H9 (cell line): ENCODE measurements around the gene ZNF655. TPM values are rescaled to one million over a fixed set of nuclear protein-coding genes. Genes with fewer than 3 reads are reported as not detected.

Experiments
- DNase-seq: peaks from one replicate; pipeline ENCODE4 v3.0.0-alpha.2; 2017
- H2AFZ ChIP-seq: one replicate; pipeline ENCODE4 v1.6.1; 2013; ENCODE audit warnings: mild to moderate bottlenecking, low read length, control low read depth, moderate library complexity
- H2AK5ac ChIP-seq: 2 replicates; pipeline ENCODE4 v1.6.1; 2013; ENCODE audit warnings: low read length, control low read depth, mixed read lengths; ENCODE audit not compliant: insufficient read length
- H2BK120ac ChIP-seq: one replicate; pipeline ENCODE4 v1.6.1; 2013; ENCODE audit warnings: low read depth, mild to moderate bottlenecking, low read length, control low read depth, inconsistent platforms; ENCODE audit not compliant: poor library complexity, severe bottlenecking
- H2BK12ac ChIP-seq: 2 replicates; pipeline ENCODE4 v1.6.1; 2013; ENCODE audit warnings: low read length, control low read depth, mixed read lengths, low read depth; ENCODE audit not compliant: insufficient read length
- H2BK15ac ChIP-seq: 2 replicates; pipeline ENCODE4 v1.6.1; 2013; ENCODE audit warnings: low read depth, low read length, control low read depth
- H2BK20ac ChIP-seq: one replicate; pipeline ENCODE4 v1.6.1; 2013; ENCODE audit warnings: low read depth, mild to moderate bottlenecking, low read length, control low read depth, inconsistent platforms; ENCODE audit not compliant: poor library complexity, severe bottlenecking
- H2BK5ac ChIP-seq: 2 replicates; pipeline ENCODE4 v1.6.1; 2013; ENCODE audit warnings: low read length, control low read depth, mixed read lengths; ENCODE audit not compliant: insufficient read length
- H3K14ac ChIP-seq: 2 replicates; pipeline ENCODE4 v1.6.1; 2013; ENCODE audit warnings: low read length, control low read depth; ENCODE audit not compliant: insufficient read depth
- H3K18ac ChIP-seq: 2 replicates; pipeline ENCODE4 v1.6.1; 2013; ENCODE audit warnings: low read depth, mild to moderate bottlenecking, mixed read lengths, low read length, control low read depth; ENCODE audit not compliant: insufficient read length
- H3K23ac ChIP-seq: 2 replicates; pipeline ENCODE4 v1.6.1; 2013; ENCODE audit warnings: low read length, control low read depth, mixed read lengths, low read depth; ENCODE audit not compliant: insufficient read length
- H3K23me2 ChIP-seq: 2 replicates; pipeline ENCODE4 v1.6.1; 2013; ENCODE audit warnings: low read depth, mild to moderate bottlenecking, mixed read lengths, low read length, control low read depth; ENCODE audit not compliant: insufficient read length, poor library complexity, severe bottlenecking
- H3K27ac ChIP-seq: 2 replicates; pipeline ENCODE4 v1.5.1; 2013; ENCODE audit warnings: low read length, control low read depth, mixed read lengths, low read depth; ENCODE audit not compliant: insufficient read length
- H3K27me3 ChIP-seq: 2 replicates; pipeline ENCODE4 v1.6.1; 2013; ENCODE audit warnings: low read length, control low read depth, inconsistent platforms; ENCODE audit not compliant: insufficient read depth
- H3K4ac ChIP-seq: 2 replicates; pipeline ENCODE4 v1.6.1; 2013; ENCODE audit warnings: low read depth, mild to moderate bottlenecking, control low read depth, inconsistent platforms, low read length, moderate library complexity
- H3K4me1 ChIP-seq: 2 replicates; pipeline ENCODE4 v1.6.1; 2013; ENCODE audit warnings: low read length, control low read depth, inconsistent platforms; ENCODE audit not compliant: insufficient read depth
- H3K4me2 ChIP-seq: 2 replicates; pipeline ENCODE4 v1.6.1; 2013; ENCODE audit warnings: low read length, control low read depth, mixed read lengths; ENCODE audit not compliant: insufficient read length, insufficient read depth
- H3K56ac ChIP-seq: 2 replicates; pipeline ENCODE4 v1.6.1; 2013; ENCODE audit warnings: low read depth, mild to moderate bottlenecking, mixed read lengths, low read length, control low read depth; ENCODE audit not compliant: insufficient read length
- H3K79me1 ChIP-seq: 2 replicates; pipeline ENCODE4 v1.6.1; 2013; ENCODE audit warnings: low read depth, mild to moderate bottlenecking, moderate library complexity, low read length, control low read depth, inconsistent platforms; ENCODE audit not compliant: insufficient read depth, poor library complexity, severe bottlenecking
- H3K79me2 ChIP-seq: 2 replicates; pipeline ENCODE4 v1.6.1; 2013; ENCODE audit warnings: low read length, control low read depth, inconsistent platforms; ENCODE audit not compliant: insufficient read depth
- H3K9ac ChIP-seq: 2 replicates; pipeline ENCODE4 v1.6.1; 2013; ENCODE audit warnings: low read length, control low read depth, mixed read lengths; ENCODE audit not compliant: insufficient read length; ENCODE audit errors: extremely low read depth
- H3K9me3 ChIP-seq: one replicate; pipeline ENCODE4 v1.6.1; 2013; ENCODE audit warnings: low read depth, low read length, inconsistent platforms; ENCODE audit not compliant: control insufficient read depth
- H3T11ph ChIP-seq: one replicate; pipeline ENCODE4 v1.6.1; 2013; ENCODE audit warnings: mild to moderate bottlenecking, low read length, control low read depth, inconsistent platforms
- H4K20me1 ChIP-seq: one replicate; pipeline ENCODE4 v1.6.1; 2013; ENCODE audit not compliant: control insufficient read depth, insufficient read length, insufficient read depth
- H4K5ac ChIP-seq: 2 replicates; pipeline ENCODE4 v1.6.1; 2013; ENCODE audit warnings: low read depth, mild to moderate bottlenecking, mixed read lengths, low read length, control low read depth; ENCODE audit not compliant: insufficient read length
- H4K8ac ChIP-seq: replicated peaks from 2 replicates; pipeline ENCODE4 v1.6.1; 2013; ENCODE audit warnings: low read length, control low read depth, mixed read lengths, low read depth; ENCODE audit not compliant: insufficient read length
- H4K91ac ChIP-seq: 2 replicates; pipeline ENCODE4 v1.6.1; 2013; ENCODE audit warnings: low read depth, mild to moderate bottlenecking, moderate library complexity, mixed read lengths, low read length, control low read depth; ENCODE audit not compliant: insufficient read length
- H3K27ac Mint-ChIP-seq, 3 experiments: 2 replicates in 2 of 3; 3 replicates in 1 of 3; pipeline ENCODE4 v1.8.0; 2020 to 2021; ENCODE audit warnings: mixed read lengths in 3 of 3, mild to moderate bottlenecking in 1 of 3, moderate library complexity in 1 of 3
- H3K27me3 Mint-ChIP-seq: 2 replicates; pipeline ENCODE4 v1.8.0; 2021; ENCODE audit warnings: low read depth, mild to moderate bottlenecking, moderate library complexity, mixed read lengths
- H3K36me3 Mint-ChIP-seq, 3 experiments: 2 replicates in 2 of 3; 3 replicates in 1 of 3; pipeline ENCODE4 v1.8.0; 2020 to 2021; ENCODE audit warnings: low read depth in 3 of 3, mixed read lengths in 3 of 3; ENCODE audit not compliant: insufficient read depth in 1 of 3
- H3K4me1 Mint-ChIP-seq, 2 experiments: 2 replicates each; pipeline ENCODE4 v1.8.0; 2020; ENCODE audit warnings: mixed read lengths in 2 of 2
- H3K4me3 Mint-ChIP-seq, 2 experiments: 2 replicates in 1 of 2; 3 replicates in 1 of 2; pipeline ENCODE4 v1.8.0; 2020 to 2021; ENCODE audit warnings: mild to moderate bottlenecking in 2 of 2, mixed read lengths in 2 of 2, moderate library complexity in 1 of 2
- H3K9me3 Mint-ChIP-seq, 2 experiments: 2 replicates in 1 of 2; 3 replicates in 1 of 2; pipeline ENCODE4 v1.8.0; 2020; ENCODE audit warnings: mild to moderate bottlenecking in 2 of 2, mixed read lengths in 2 of 2, moderate library complexity in 1 of 2
- WGBS: extraction: QIAGEN DNeasy Blood & Tissue Kit; methylation state at CpG from one replicate; pipeline ENCODE4 v1.1.7; 2013; ENCODE audit warnings: missing lambda C conversion rate, low lambda C conversion rate, mixed read lengths; ENCODE audit not compliant: insufficient read length; ENCODE audit errors: extremely low coverage; 5-methylcytosine and 5-hydroxymethylcytosine counted together
- total RNA-seq: library from RNA; stranded (reverse); gene quantifications from 2 replicates; pipeline ENCODE4 v1.2.1, GENCODE V29; 2021
- TF ChIP-seq, protein P1 (sequence below): fragments of 200-600 bp; sonication (generic); conservative IDR thresholded peaks from 3 replicates; pipeline ENCODE4 v1.8.0; 2021; ENCODE audit warnings: antibody characterized with exemption, mild to moderate bottlenecking

ZNF655 gene
- total RNA-seq, 1 experiment from 2014 or later, result 49.2 TPM

DNA sequence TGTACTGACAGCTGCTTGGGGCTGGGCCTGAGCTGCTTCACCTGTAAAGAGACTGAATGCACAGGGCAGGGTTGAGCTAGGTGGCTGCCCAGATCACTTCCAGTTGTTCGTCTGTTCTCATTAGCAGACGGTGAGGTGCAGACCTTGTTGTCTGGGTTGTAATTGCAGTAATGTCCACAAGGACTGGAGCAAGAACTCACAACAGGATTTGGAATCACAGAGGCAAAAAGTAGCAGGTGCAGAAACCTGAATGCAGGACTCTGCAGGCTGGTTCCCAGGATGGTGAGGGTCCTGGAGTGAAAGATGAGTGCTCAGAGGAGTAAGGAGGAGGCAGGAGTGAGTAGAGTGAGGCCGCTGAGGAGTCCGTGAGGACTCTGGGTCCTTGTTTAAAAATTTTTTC lies 67.5 kb downstream of the ZNF655 start:
- Histone ChIP-seq H3K4me2 (no peak overlapping the region), H3K9ac (no peak overlapping the region), H3T11ph (no peak overlapping the region), H3K18ac (no peak overlapping the region), H4K8ac (no peak overlapping the region), H4K91ac (no peak overlapping the region), H3K56ac (no peak overlapping the region), H4K5ac (no peak overlapping the region), H2BK12ac (no peak overlapping the region), H3K27me3 (no peaks in the 10 kb centered on the region), H3K79me1 (no peaks in the 10 kb centered on the region), H2BK15ac (no peak overlapping the region), H2BK5ac (no peak overlapping the region), H2AFZ (no peak overlapping the region), H3K23ac (no peak overlapping the region), H3K9me3 (no peaks in the 10 kb centered on the region), H2AK5ac (no peak overlapping the region), H3K23me2 (no peaks in the 10 kb centered on the region), H3K27ac (no peak overlapping the region), H2BK120ac (no peak overlapping the region), H3K79me2 (no peaks in the 10 kb centered on the region), H3K4ac (no peak overlapping the region), H3K4me1 (no peaks in the 10 kb centered on the region), H4K20me1 (no peaks in the 10 kb centered on the region), H2BK20ac (no peak overlapping the region), H3K14ac (no peak overlapping the region)
- Mint-ChIP-seq H3K4me3 (no peak overlapping the region), H3K4me1 (peaks cover 24 to 27% of the 10 kb centered on the region in 2 experiments), H3K27me3 (no peaks in the 10 kb centered on the region), H3K9me3 (no peaks in the 10 kb centered on the region), H3K36me3 (peaks cover 65 to 90% (median 84%) of the 10 kb centered on the region in 3 experiments), H3K27ac (no peak overlapping the region; a peak in 1 of 7 replicates)
- no CpG with 5 or more reads among the region's 4 CpGs for WGBS
- TF ChIP-seq, protein P1, sequence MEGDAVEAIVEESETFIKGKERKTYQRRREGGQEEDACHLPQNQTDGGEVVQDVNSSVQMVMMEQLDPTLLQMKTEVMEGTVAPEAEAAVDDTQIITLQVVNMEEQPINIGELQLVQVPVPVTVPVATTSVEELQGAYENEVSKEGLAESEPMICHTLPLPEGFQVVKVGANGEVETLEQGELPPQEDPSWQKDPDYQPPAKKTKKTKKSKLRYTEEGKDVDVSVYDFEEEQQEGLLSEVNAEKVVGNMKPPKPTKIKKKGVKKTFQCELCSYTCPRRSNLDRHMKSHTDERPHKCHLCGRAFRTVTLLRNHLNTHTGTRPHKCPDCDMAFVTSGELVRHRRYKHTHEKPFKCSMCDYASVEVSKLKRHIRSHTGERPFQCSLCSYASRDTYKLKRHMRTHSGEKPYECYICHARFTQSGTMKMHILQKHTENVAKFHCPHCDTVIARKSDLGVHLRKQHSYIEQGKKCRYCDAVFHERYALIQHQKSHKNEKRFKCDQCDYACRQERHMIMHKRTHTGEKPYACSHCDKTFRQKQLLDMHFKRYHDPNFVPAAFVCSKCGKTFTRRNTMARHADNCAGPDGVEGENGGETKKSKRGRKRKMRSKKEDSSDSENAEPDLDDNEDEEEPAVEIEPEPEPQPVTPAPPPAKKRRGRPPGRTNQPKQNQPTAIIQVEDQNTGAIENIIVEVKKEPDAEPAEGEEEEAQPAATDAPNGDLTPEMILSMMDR, result no peak
- DNase-seq, result no peak

Other genes starting within 250 kb of the ZNF655 start
- gene ARPC1A, start 232.7 kb upstream of the ZNF655 start, total RNA-seq, result 169 TPM in 2 replicates
- 56.3 and 60.7 TPM in 2 replicates for gene ARPC1B, start 183.9 kb upstream of the ZNF655 start, total RNA-seq
- 150 and 160 TPM in 2 replicates for gene PDAP1, start 150.0 kb upstream of the ZNF655 start, total RNA-seq
- 104 TPM in 2 replicates for gene BUD31, start 149.7 kb upstream of the ZNF655 start, total RNA-seq
- gene PTCD1, start 119.8 kb upstream of the ZNF655 start, total RNA-seq, result 12.8 and 14.1 TPM in 2 replicates
- gene CPSF4, start 119.7 kb upstream of the ZNF655 start, total RNA-seq, result 96.2 and 98.2 TPM in 2 replicates
- gene ATP5MF, start 92.5 kb upstream of the ZNF655 start, total RNA-seq, result 504 and 516 TPM in 2 replicates
- 14.0 and 15.1 TPM in 2 replicates for gene ZNF789, start 85.8 kb upstream of the ZNF655 start, total RNA-seq
- gene ZNF394, start 58.4 kb upstream of the ZNF655 start, total RNA-seq, result 24.2 and 24.7 TPM in 2 replicates
- 16.6 and 17.3 TPM in 2 replicates for gene ZKSCAN5, start 54.0 kb upstream of the ZNF655 start, total RNA-seq
- 7.8 and 8.7 TPM in 2 replicates for gene FAM200A, start 6.5 kb upstream of the ZNF655 start, total RNA-seq
- 0.44 TPM in 1 of 2 replicates, not detected in the other for gene TMEM225B, start 39.6 kb downstream of the ZNF655 start, total RNA-seq
- gene ZSCAN25, start 58.3 kb downstream of the ZNF655 start, total RNA-seq, result 21.3 and 21.5 TPM in 2 replicates
- gene CYP3A5, start 121.4 kb downstream of the ZNF655 start, total RNA-seq, result 0.22 TPM in 1 of 2 replicates, not detected in the other
- gene CYP3A7, start 176.6 kb downstream of the ZNF655 start, total RNA-seq, result not detected in 2 replicates
- not detected in 2 replicates for gene CYP3A4, start 225.5 kb downstream of the ZNF655 start, total RNA-seq